ENCODE data around the gene HPCAL4. TPM values are rescaled to one million over a fixed set of nuclear protein-coding genes. Genes with fewer than 3 reads are reported as not detected.

The HPCAL4 gene
- total RNA-seq, 1 donor from 2014 or later = 0.06 TPM

GRCh38 chr1:39681294-39681693 is 9.9 kb downstream of the HPCAL4 start:
- TF ChIP-seq, protein P1, sequence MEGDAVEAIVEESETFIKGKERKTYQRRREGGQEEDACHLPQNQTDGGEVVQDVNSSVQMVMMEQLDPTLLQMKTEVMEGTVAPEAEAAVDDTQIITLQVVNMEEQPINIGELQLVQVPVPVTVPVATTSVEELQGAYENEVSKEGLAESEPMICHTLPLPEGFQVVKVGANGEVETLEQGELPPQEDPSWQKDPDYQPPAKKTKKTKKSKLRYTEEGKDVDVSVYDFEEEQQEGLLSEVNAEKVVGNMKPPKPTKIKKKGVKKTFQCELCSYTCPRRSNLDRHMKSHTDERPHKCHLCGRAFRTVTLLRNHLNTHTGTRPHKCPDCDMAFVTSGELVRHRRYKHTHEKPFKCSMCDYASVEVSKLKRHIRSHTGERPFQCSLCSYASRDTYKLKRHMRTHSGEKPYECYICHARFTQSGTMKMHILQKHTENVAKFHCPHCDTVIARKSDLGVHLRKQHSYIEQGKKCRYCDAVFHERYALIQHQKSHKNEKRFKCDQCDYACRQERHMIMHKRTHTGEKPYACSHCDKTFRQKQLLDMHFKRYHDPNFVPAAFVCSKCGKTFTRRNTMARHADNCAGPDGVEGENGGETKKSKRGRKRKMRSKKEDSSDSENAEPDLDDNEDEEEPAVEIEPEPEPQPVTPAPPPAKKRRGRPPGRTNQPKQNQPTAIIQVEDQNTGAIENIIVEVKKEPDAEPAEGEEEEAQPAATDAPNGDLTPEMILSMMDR (conservative IDR thresholded peaks at IDR 0.05; ENCODE audit: low read depth, low read length) = no peak
- DNase-seq (ENCODE audit: low read depth) = no peak
- no peak overlapping the region for H3K4me3 ChIP-seq (ENCODE audit: low read depth, low read length)

DNA sequence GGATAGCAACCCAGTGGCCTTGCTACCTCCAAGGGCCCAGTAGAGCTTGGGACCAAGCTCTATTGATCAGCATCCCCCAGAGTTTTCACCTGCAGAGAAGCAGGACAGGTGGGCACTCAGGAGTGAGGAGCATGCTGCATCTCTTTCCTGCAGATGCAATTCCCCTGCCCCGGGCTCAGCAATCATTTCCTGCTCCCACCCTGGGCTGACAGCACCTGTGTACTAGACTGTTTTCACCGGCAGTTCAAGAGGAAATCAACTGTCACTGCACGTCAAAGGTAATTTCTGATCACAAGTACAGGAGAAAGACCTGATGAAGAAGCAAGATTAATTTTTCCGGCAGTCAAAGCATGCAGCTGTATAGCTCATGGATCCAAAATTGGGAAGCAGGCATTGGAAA is 10.5 kb downstream of the HPCAL4 start:
- DNase-seq (ENCODE audit: low read depth) = no peak
- TF ChIP-seq, protein P1 (conservative IDR thresholded peaks at IDR 0.05; ENCODE audit: low read depth, low read length) = no peak

DNA sequence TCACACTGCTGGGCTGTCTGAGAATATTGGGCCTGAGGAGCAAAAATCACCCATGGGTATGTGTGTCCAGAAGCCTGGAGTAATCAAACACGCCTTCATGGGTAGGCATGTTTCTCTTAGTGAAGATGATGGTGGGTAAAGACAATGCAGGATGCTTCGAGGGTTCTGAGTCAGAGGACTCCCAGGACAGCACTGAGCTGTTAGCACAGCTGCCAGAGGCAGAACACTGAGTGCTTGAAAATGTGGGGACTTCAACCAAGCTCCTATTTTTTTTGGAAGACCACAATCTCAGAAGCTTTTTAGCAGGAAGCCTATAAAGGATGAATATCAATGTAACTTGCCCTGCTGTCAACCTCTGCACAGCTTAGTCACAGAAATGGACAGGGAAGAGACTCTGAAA is 11.4 kb downstream of the HPCAL4 start:
- H3K4me3 ChIP-seq (ENCODE audit: low read depth, low read length) = no peak overlapping the region
- no peak for DNase-seq (ENCODE audit: low read depth)
- TF ChIP-seq, protein P1 (conservative IDR thresholded peaks at IDR 0.05; ENCODE audit: low read depth, low read length) = no peak

More for the DNA sequence above, 10.5 kb downstream of the HPCAL4 start:
- H3K4me3 ChIP-seq (ENCODE audit: low read depth, low read length) = no peak overlapping the region

GRCh38 chr1:39678889-39679288 is 12.3 kb downstream of the HPCAL4 start:
- TF ChIP-seq, protein P1 (conservative IDR thresholded peaks at IDR 0.05; ENCODE audit: low read depth, low read length) = no peak
- DNase-seq (ENCODE audit: low read depth) = no peak
- H3K4me3 ChIP-seq (ENCODE audit: low read depth, low read length) = no peak overlapping the region

GRCh38 chr1:39677645-39678044 is 13.6 kb downstream of the HPCAL4 start:
- no peak for DNase-seq (ENCODE audit: low read depth)
- H3K4me3 ChIP-seq (ENCODE audit: low read depth, low read length) = no peak overlapping the region
- TF ChIP-seq, protein P1 (conservative IDR thresholded peaks at IDR 0.05; ENCODE audit: low read depth, low read length) = no peak

GRCh38 chr1:39676948-39677548 is 14.2 kb downstream of the HPCAL4 start:
- TF ChIP-seq, protein P1 (conservative IDR thresholded peaks at IDR 0.05; ENCODE audit: low read depth, low read length) = no peak
- no peak for DNase-seq (ENCODE audit: low read depth)
- no peak overlapping the region for H3K4me3 ChIP-seq (ENCODE audit: low read depth, low read length)

GRCh38 chr1:39675220-39675619 is 16.0 kb downstream of the HPCAL4 start:
- no peak for DNase-seq (ENCODE audit: low read depth)
- H3K4me3 ChIP-seq (ENCODE audit: low read depth, low read length) = no peak overlapping the region
- TF ChIP-seq, protein P1 (conservative IDR thresholded peaks at IDR 0.05; ENCODE audit: low read depth, low read length) = no peak
